Measurements from ENCODE around the gene CLIC4.
"Not testable (repeated sequence)": the region's sequence is repeated elsewhere in the genome, so short reads cannot be mapped to it uniquely, and the experiment has no call there.

CLIC4 gene

DNA sequence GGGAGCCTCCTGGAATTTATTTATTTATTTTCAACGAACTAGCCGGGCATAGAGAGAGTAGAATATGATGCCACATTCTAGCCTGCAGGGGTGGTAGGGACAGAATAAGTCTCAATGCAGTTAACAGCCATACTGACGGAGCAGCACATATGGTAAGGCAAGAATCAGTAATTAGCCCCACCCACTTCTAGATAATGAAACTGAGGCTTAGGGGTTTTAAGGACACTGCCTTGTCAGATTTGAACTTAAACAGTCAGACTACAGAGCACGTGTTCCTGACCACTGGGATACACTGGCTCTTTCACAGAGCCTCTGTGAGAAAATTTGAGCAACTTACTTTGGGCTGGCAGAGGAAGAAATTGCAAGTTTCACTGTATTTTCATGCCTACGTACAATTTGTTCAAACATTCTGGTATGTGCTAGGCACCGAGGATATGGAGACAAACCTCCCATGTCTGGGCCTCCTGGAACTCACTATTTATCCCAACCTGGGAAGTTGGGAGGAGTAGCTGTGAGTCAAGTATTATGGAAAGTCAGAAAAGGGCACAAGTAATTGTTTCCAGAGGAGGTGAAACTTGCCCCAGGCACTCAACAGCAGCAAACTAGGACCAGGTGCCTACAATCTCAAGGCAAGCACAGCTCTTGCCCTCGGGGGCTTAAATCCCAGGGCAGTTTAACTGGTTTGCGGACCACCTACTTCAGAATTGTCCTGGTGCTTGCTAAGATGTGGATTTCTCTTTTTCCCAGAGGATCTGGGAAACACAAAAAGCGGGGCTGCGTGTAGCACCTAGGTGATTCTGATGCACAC lies 1.6 kb upstream of the CLIC4 start:
- FAIRE-seq (no peak), DNase-seq (ENCODE audit: low spot score) (no peak)

DNA sequence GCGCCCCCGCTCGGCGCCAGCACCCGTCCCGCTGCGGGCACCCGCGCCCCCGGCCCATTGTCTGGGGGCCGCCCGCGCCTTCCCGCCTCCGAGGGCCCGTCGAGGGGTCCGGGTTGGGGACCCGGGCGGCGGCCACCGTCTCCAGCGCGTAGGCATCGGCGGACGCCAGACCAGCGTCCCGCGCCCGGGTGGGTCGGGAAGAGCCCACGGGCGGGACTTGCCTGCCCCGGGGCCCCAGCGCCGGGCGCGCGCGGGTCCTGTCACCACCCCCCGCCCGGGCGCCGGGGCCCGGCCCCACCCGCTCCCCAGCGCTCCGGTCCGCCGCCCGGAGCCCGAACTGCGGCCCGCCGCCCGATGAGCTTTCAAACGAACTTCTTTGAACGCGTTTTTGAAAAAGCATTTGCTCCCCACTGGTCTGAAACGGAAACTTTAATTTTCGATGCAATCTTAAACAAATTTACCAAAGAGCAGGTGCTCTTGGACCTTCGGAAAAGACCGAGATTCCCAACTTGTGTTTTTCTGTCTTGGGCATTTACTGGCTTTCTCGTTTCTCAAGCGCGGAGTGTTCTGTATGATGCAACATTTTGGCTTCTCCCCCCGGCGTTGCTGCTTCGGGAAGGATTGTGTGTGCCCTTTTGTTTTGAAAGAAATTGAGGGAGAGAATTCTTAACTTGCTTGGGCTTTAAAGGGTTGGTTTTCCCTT lies 615 bp downstream of the CLIC4 start:
- FAIRE-seq = no peak
- peak; percentile 36 for DNase-seq (ENCODE audit: low spot score)

DNA sequence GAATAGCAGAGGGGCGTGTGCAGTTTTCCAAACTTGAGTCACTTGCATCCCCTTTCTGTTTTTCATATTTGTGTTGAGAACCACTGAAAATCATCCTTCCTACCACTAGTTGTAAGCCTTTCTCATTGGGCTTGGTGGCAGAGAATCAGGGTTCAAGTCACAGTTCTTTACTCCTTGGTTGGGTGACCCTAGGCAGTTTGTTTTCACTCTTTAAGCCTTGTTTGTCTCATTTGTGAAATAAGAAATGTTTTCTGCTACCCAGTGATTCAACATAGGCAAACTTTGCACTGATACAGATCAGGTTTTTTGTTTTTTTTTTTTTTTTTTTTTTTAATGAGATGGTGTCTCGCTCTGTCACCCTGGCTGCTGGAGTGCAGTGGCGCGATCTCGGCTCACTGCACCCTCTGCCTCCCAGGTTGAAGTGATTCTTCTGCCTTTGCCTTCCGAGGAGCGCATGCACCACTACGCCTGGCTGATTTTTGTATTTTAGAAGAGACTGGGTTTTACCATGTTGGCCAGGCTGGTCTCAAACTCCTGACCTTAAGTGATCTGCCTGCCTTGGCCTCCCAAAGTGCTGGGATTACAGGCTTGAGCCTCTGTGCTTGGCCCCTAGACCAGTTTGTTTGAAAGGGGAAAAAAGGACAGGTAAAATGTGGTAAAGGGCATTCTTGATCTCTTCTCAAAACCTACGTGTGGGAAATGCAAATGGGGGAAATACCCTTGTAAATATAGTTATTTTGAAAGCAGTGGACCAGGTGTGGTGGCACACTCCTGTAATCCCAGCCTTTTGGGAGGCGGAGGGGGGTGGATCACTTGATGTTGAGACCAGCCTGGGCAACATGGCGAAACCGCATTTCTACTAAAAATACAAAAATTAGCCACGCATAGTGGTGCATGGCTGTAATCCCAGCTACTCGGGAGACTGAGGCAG lies 3.2 kb downstream of the CLIC4 start:
- DNase-seq (ENCODE audit: low spot score) (no peak), FAIRE-seq (peak; percentile 29)

DNA sequence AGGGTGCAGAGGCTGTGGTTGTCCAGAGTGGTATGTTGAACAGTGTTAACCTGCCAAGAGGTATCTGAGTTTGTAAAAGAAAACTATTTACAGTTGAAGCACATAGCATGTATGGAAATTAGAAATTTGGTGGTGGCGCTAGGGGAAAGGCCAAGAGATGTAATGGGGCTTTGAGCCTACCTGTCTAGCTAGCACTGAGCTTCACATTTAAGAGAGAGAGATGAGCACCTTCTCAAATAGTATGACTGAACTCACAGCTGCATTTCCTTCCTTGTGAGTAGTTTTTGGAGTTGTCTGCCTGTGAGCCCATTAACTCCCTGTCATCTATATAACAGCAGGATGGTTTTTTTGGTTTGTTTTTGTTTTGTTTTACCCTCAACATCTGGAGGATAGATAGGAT lies 4.0 kb downstream of the CLIC4 start:
- no peak for FAIRE-seq
- no peak for DNase-seq (ENCODE audit: low spot score)

DNA sequence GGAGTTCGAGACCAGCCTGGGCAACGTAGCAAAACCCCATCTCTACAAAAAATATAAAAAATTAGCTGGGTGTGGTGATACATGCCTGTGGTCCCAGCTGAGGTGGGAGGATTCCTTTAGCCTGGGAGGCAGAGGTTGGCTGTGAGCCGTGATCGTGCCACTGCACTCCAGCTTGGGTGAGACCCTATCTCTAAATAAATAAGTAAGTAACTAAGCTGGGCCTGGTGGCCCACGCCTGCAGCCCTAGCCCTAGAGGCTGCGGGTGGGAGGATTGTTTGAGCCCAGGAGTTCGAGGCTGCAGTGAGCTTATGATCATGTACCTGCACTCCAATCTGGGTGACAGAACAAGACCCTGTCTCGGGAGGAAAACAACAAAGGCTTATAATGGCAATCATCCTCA lies 4.6 kb downstream of the CLIC4 start:
- DNase-seq (ENCODE audit: low spot score) (no peak), FAIRE-seq (no peak)

DNA sequence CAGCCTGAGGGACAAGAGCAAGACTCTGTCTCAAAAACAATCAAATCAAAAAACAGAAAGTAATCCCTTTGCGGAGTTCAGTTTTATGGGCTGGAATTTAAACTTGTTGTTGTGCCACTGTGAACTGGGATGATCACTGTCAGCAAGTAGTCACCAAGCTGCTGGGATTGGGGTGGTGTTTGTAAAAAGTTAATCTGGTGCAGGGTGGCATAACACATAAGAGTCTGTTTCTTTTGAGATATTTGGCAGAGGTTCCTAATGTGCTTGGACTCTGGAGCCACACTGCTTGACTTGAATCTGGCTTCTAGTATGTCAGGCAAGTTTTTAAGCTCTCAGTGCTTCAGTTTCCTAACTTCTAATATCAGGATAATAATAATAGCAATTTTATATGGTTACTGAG lies 6.6 kb downstream of the CLIC4 start:
- FAIRE-seq = no peak
- DNase-seq (ENCODE audit: low spot score) = no peak

DNA sequence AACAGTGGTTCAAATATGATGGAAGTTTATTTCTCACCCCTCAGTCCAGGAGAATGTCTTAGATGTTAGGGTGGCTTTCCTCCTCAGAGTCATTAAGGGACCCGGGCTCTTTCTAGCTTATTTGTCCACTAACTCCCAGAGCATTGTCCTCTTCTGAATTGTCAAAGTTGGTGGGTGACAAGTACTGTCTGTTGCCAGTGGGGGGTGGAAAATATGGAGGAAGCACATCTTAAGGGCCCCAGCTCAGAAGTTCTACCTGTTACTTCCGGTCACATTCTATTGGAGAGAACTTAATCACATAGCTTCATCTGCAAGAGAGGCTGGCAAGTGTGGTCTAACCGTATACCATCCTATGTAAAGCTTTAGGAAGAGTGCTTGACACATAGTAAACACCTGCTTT lies 7.1 kb downstream of the CLIC4 start:
- FAIRE-seq (no peak), DNase-seq (ENCODE audit: low spot score) (no peak)

DNA sequence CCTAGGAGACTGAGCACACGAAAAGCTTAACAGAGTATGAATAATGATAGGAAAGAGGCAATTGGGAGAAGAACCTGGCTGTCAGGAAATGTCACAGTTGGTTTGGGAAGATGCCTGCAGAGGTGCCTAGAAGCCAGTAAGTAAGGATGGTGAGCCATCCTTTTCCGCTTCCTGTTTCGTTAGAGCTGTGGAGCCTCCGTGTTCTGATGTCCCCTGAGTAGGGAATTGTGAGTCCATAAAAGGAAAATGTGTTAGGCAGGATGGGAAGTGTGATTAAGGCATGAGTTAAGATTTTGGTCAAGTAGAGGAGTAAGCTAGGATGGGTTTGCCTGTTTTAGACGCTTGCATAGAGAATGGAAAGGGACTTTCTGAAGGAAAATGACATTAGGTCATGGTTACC lies 9.0 kb downstream of the CLIC4 start:
- peak; percentile 78 for DNase-seq (ENCODE audit: low spot score)
- peak; percentile 35 for FAIRE-seq

DNA sequence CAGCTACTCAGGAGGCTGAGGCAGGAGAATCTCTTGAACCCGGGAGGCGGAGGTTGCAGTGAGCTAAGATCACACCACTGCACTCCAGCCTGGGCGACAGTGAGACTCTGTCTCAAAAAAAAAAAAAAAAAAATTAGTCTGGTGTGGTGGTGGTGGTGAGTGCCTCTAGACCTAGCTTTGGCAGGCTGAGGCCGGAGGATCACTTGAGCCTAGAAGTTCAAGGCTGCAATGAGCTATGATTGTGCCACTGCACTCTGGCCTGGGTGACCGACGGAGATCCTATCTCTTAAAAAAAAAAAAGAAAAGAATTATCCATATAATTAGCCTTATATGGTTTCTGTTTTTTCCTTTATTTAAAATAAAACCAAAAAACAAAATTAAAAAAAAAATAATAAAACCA lies 10.1 kb downstream of the CLIC4 start:
- not testable (repeated sequence) for DNase-seq (ENCODE audit: low spot score); FAIRE-seq

DNA sequence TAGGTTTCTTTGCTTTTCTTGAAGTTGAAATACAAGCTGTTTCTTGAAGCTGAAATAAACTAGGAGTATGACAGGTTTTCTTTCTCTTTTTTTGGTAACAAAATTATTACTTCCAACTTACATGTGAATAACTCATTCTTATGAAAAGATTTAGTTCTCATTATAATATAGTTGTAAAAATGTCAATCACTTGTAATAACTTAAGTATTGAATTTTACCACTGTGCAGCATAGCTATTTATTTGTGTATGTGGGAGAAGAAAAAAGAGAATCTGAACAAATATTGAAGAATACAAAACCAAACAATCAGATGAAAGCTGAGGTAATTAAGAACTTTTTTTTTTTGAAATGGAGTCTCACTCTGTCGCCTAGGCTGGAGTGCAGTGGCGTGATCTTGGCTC lies 11.1 kb downstream of the CLIC4 start:
- FAIRE-seq (no peak), DNase-seq (ENCODE audit: low spot score) (no peak)

DNA sequence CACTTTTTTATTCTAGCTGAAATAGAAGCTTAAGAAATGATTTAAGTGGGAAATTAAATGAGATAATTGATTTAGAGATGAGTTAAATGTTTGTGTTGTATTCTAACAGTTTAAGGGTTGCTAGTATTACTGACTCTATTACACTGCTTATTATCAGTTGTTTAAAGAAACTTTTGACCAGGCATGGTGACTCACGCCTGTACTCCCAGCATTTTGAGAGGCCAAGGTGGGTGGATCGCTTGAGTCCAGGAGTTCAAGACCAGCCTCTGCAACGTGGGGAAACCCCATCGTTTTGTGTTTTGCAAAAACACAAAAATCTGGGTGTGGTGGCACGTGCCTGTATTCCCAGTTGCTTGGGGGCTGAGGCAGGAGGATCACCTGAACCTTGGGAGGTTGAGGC lies 14.2 kb downstream of the CLIC4 start:
- FAIRE-seq = no peak
- no peak for DNase-seq (ENCODE audit: low spot score)

DNA sequence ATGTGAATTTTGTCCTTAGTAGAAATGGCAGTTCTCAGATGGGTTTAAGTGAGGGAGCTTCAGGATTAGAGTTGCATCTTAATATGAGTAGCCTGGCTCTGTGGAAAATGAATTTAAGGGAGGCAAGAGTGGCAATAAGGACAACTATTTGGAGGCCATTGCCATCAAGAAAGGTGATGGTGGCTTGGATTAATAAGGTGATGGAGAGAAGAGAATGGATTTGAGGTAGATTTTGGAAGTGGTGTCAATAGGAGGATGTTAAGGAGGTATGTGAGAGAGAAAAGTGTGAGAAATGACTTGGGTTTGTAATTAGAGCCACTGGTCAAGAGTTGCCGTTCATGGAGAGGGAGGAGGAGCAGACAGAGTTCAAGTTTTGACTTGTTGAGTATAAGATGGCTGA lies 16.3 kb downstream of the CLIC4 start:
- DNase-seq (ENCODE audit: low spot score) = no peak
- FAIRE-seq = no peak

DNA sequence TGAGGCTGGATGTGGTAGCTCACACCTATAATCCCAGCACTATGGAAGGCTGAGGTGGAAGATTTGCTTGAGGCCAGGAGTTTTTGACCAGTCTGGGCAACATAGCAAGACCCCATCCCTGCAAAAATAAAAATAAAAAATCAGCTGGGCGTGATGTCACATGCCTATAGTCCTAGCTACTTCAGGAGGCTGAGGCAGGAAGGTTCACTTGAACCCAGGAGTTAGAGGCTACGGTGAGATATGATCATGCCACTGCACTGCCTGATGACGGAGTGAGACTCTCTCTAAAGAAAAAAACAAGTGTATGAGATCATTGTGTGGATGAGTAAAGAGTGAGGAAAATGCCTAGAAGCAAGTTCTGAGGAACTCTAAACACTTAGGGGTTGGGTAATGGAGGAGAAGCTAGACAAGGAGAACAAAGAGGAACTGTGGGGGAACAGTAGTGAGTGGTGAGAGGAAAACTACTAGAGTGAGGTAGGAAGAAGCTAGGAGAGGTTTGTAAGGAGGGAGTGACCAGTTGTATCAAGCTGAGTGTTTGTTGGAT lies 17.0 kb downstream of the CLIC4 start:
- FAIRE-seq = no peak
- no peak for DNase-seq (ENCODE audit: low spot score)

DNA sequence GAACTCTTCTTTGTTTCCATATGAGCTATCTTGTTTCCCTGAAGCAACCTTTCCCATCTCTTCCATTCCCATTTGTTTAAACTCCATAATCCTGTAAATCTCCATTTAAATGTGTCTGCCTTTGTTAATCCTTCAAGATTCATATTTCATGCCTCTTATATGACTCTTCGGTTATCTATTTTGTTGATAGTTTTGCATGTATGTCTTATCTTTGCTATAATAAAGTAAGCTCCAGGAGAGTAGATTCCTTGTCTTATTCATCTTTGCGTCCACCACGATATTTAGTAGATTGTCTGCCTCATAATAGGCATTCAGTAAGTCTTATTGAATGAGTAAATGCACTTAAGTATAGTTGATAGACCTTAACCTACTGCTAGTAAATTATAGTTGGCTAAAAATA lies 18.4 kb downstream of the CLIC4 start:
- DNase-seq (ENCODE audit: low spot score) (no peak), FAIRE-seq (no peak)

DNA sequence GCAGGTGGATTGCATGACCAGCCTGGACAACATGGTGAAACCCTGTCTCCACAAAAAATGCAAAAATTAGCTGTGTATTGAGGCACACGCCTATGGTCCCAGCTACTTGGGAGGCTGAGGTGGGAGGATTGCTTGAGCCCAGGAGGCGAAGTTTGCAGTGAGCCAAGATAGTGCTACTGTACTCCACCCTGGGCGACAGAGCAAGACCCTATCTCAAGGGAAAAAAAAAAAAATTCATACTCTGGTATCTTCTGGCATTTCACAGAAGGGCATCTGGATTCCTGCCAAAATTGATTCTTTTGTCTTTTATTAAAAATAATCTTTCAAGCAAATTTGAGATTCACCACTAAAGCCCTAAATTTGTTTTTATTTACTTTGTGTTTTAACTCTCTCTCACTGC lies 19.2 kb downstream of the CLIC4 start:
- no peak for FAIRE-seq
- no peak for DNase-seq (ENCODE audit: low spot score)

DNA sequence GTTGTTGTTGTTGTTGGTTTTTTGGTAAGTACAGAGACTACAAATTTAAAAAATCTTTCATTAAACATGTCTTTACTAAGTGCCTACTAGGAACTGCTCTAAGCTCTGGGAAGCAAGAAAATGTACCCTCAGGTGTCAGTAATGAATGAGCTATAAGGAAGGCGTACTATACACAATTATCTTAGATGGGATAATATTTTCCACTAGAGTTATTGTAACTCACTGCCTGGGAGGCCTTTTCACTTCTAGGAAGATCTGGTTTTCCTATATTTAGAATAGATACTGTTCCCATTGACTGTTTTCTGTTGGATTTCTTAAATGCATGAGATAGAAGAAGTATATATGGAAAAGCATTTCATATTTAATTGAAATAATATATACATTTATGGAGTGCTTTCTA lies 19.6 kb downstream of the CLIC4 start:
- FAIRE-seq (no peak), DNase-seq (ENCODE audit: low spot score) (no peak)

DNA sequence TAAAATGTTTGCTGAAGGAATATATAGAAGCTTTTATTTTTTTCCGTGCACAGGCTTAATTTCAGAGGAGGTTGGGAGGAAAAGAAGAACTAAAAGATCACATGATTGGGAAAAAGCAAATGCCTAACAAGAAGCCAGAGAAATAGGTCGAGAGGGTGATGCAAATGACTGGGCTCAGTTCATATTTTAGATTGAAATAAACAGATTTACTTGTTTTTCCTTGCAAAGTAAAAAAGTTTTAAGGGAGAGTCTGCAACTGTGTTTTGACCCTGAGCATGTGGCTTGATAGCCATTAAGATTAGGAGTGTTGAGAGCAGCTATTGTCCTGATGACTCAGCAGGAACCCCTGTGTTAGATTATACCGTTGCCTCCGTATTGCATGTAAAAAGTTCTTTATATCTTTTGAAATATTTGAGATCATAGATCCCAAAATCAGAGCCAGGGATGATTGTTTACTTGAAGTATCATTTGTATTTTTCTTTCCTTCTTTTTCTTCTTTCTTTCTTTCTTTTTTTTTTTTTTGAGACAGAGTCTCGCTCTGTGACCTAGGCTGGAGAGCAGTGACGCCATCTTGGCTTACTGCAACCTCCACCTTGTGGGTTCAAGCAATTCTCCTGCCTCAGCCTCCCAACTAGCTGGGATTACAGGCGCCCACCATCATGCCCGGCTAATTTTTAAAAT lies 20.2 kb downstream of the CLIC4 start:
- peak; percentile 54 for FAIRE-seq
- DNase-seq (ENCODE audit: low spot score) = no peak

DNA sequence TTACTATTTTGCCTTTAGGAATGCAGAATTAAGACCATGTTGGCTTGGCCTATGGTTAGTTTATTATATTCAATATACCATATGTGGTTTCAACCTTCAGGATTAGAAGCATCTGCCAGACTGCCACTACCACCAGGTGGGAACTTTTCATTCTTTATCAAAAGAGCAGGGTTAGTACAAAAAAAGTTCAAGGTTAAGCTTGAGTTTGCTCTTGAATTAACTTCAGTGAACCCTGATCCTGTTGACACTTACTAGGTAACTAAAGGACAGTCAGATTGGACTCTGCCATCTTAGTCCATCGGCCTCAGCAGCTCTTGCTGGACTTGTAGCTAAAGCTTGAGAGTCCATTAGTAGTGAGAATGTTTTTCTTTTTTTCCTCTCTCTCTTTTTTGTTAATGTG lies 22.1 kb downstream of the CLIC4 start:
- DNase-seq (ENCODE audit: low spot score) (no peak), FAIRE-seq (no peak)

DNA sequence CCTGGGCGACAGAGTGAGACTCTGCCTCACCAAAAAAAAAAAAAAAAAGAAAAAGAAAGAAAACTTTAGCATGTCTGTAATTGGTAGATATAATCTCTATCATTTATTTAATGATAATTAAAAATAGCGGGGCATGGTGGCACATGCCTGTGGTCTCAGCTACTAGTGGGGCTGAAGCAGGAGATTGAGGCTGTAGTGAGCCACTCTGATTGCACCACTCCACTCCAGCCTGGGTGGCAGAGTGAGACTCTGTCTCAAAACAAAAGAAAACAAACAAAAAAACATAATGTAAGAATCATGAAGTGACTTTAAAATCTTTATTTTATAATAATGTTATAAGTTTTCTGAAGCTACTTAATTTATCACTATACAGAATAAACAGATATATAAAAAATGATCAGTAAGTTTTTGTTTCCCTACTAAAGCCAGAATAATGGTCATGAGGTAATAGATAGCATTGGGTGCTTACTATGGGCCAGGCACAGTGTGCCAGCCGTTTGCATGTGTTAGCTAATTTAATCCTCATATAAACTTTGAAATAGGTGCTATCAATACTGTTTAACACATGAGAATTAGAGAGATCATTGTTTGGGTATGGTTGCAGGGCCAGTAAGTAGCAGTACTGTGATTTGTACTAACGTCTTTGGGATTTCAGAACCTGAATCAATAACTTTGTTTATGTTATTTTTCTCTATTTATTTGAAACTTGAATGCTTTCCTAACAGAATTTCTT lies 23.8 kb downstream of the CLIC4 start:
- FAIRE-seq (peak; percentile 18), DNase-seq (ENCODE audit: low spot score) (no peak)
